22Rv1 (cell line): Measurements from ENCODE around the gene NDUFAF3.

Experiments used
- ZFX ChIP-seq: fragments of 450-650 bp; IDR thresholded peaks from 2 replicates; pipeline ENCODE4 v1.6.1; 2017; ENCODE audit warnings: antibody characterized with exemption, borderline replicate concordance
- TF ChIP-seq, protein P1 (sequence below): fragments of 450-650 bp; IDR thresholded peaks from 2 replicates; pipeline ENCODE4 v1.5.1; 2017; ENCODE audit warnings: mild to moderate bottlenecking

DNA sequence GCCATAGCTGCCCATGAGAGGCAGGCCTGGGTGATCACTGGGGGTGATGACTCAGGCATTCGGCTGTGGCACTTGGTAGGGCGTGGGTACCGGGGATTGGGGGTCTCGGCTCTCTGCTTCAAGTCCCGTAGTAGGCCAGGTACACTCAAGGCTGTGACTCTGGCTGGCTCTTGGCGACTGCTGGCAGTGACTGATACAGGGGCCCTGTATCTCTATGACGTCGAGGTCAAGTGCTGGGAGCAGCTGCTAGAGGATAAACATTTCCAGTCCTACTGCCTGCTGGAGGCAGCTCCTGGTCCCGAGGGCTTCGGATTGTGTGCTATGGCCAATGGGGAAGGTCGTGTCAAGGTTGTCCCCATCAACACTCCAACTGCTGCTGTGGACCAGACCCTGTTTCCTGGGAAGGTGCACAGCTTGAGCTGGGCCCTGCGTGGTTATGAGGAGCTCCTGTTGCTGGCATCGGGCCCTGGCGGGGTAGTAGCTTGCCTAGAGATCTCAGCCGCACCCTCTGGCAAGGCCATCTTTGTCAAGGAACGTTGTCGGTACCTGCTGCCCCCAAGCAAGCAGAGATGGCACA, 9.4 kb upstream of the NDUFAF3 start:
- TF ChIP-seq, protein P1, sequence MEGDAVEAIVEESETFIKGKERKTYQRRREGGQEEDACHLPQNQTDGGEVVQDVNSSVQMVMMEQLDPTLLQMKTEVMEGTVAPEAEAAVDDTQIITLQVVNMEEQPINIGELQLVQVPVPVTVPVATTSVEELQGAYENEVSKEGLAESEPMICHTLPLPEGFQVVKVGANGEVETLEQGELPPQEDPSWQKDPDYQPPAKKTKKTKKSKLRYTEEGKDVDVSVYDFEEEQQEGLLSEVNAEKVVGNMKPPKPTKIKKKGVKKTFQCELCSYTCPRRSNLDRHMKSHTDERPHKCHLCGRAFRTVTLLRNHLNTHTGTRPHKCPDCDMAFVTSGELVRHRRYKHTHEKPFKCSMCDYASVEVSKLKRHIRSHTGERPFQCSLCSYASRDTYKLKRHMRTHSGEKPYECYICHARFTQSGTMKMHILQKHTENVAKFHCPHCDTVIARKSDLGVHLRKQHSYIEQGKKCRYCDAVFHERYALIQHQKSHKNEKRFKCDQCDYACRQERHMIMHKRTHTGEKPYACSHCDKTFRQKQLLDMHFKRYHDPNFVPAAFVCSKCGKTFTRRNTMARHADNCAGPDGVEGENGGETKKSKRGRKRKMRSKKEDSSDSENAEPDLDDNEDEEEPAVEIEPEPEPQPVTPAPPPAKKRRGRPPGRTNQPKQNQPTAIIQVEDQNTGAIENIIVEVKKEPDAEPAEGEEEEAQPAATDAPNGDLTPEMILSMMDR, result no peak
- TF ChIP-seq ZFX, result no peak
